ENCODE measurements around the gene SIDT1.

The SIDT1 gene

DNA sequence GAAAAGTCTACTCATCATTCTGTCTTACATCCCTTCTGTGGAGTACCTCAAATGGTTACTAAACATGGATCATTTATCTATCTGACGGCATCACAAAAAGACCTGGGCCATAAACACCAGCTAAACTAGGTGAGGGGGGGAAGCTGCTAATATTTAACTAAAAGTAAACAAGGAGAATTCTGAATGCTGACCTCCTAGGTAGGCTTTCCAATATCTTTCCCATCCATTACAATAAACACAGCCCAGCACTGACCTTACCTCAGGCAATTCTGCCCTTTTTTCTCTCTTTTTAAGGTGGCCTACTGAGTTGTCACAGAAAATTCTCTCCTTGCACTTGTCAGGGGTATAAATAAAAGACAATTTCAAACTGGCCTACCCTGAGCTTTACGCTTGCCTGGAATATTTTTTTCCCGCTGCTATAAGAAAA, 131.0 kb downstream of the SIDT1 start:
- H3K27ac ChIP-seq (ENCODE audit: low read depth in 2 of 2, low read length in 2 of 2) = peak overlapping the region; percentile 12 to 31
- H3K9ac ChIP-seq (ENCODE audit: low read depth in 1 of 2, low read length in 2 of 2) = no peak overlapping the region
- H3K9me3 ChIP-seq (ENCODE audit: control insufficient read depth in 2 of 2, low read length in 2 of 2) = no peaks in the 10 kb centered on the region
- H3K36me3 ChIP-seq (ENCODE audit: control insufficient read depth in 2 of 2, insufficient read depth in 2 of 2, low read length in 2 of 2) = peaks cover 30 to 31% of the 10 kb centered on the region in 2 donors
- no peaks in the 10 kb centered on the region for H3K27me3 ChIP-seq (ENCODE audit: control insufficient read depth in 2 of 2, insufficient read depth in 2 of 2, low read length in 2 of 2)
- peak overlapping the region in 1 of 2 donors; percentile 2 for H3K4me3 ChIP-seq (ENCODE audit: low read length in 2 of 2)
- H3K4me1 ChIP-seq (ENCODE audit: control insufficient read depth in 2 of 2, insufficient read depth in 2 of 2, low read length in 2 of 2) = peaks cover 11 to 12% of the 10 kb centered on the region in 2 donors

DNA sequence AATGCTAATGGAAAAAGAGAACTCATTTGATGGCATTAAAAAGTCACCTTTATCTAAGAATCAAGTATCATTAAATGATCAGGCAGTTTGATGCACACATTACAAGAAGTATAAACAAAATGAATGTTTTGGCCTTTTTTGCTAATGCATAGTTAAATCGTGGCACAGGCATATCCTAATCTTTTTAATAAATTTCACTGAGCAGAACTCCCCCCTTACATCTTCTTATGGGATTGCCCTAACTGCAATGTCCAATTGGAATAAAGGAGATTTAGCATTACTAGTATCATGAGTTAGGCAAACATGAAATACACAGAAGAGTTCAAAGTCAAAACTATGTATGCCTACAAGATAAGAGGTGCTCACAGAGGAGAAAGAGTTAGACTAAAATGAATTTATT, 131.4 kb downstream of the SIDT1 start:
- Histone ChIP-seq H3K4me3 (ENCODE audit: low read length in 2 of 2) (peak overlapping the region; percentile 2 to 11), H3K9me3 (ENCODE audit: control insufficient read depth in 2 of 2, low read length in 2 of 2) (no peaks in the 10 kb centered on the region), H3K27me3 (ENCODE audit: control insufficient read depth in 2 of 2, insufficient read depth in 2 of 2, low read length in 2 of 2) (no peaks in the 10 kb centered on the region), H3K4me1 (ENCODE audit: control insufficient read depth in 2 of 2, insufficient read depth in 2 of 2, low read length in 2 of 2) (peaks cover 11 to 12% of the 10 kb centered on the region in 2 donors), H3K27ac (ENCODE audit: low read depth in 2 of 2, low read length in 2 of 2) (peak overlapping the region; percentile 11 to 12), H3K9ac (ENCODE audit: low read depth in 1 of 2, low read length in 2 of 2) (no peak overlapping the region), H3K36me3 (ENCODE audit: control insufficient read depth in 2 of 2, insufficient read depth in 2 of 2, low read length in 2 of 2) (peaks cover 30 to 31% of the 10 kb centered on the region in 2 donors)

DNA sequence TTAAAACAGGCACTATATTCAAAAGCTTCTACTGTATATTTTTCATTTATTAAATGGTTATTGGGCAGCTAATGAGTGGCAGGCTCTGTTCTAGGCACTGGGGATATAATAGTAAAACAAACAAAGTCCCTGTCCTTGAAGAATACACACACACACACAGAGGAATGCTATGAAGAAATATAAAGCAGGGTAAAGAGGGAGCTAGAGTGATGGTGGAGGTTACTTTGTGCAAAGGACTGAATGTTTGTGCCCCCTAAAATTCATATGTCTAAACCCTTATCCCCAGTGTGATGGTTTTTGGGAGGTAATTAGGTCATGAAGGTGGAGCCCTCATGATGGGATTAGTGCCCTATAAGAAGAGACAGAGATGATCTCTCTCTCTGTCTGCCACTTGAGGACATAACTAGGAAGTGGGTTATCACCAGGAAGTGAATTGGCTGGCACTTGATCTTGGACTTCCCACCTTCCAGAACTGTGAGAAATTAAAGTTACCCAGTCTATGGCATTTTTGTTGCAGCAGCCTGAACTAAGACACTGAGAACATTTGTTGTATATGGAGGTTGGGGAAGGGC, 132.3 kb downstream of the SIDT1 start:
- Histone ChIP-seq H3K9me3 (ENCODE audit: control insufficient read depth in 2 of 2, low read length in 2 of 2) (no peaks in the 10 kb centered on the region), H3K9ac (ENCODE audit: low read depth in 1 of 2, low read length in 2 of 2) (no peak overlapping the region), H3K27me3 (ENCODE audit: control insufficient read depth in 2 of 2, insufficient read depth in 2 of 2, low read length in 2 of 2) (no peaks in the 10 kb centered on the region), H3K36me3 (ENCODE audit: control insufficient read depth in 2 of 2, insufficient read depth in 2 of 2, low read length in 2 of 2) (peaks cover 23 to 27% of the 10 kb centered on the region in 2 donors), H3K4me3 (ENCODE audit: low read length in 2 of 2) (no peak overlapping the region), H3K4me1 (ENCODE audit: control insufficient read depth in 2 of 2, insufficient read depth in 2 of 2, low read length in 2 of 2) (peaks cover 11 to 12% of the 10 kb centered on the region in 2 donors), H3K27ac (ENCODE audit: low read depth in 2 of 2, low read length in 2 of 2) (no peak overlapping the region)

DNA sequence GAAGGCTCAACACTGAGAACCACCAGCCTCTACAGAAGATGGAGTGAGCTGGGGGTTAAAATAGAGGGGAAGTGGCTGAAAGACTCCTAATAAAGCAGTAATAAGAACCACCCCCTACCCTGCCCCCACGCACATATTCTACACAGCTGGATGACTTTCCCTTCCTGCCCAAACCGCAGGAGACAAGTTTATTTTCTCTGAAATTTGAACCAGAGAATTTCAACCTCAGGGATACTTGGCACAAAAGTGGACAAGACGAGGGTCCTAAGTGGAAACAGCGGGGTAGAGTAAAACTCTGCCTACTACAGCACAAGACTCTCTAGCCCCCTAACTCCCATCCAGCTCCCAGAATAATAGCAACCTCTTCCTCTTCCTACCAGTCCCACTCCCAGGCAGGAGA, 135.7 kb downstream of the SIDT1 start:
- H3K9ac ChIP-seq (ENCODE audit: low read depth in 1 of 2, low read length in 2 of 2) = no peak overlapping the region
- H3K9me3 ChIP-seq (ENCODE audit: control insufficient read depth in 2 of 2, low read length in 2 of 2) = no peaks in the 10 kb centered on the region
- H3K27me3 ChIP-seq (ENCODE audit: control insufficient read depth in 2 of 2, insufficient read depth in 2 of 2, low read length in 2 of 2) = no peaks in the 10 kb centered on the region
- peaks cover 4 to 8% of the 10 kb centered on the region in 2 donors for H3K36me3 ChIP-seq (ENCODE audit: control insufficient read depth in 2 of 2, insufficient read depth in 2 of 2, low read length in 2 of 2)
- no peak overlapping the region for H3K27ac ChIP-seq (ENCODE audit: low read depth in 2 of 2, low read length in 2 of 2)
- H3K4me3 ChIP-seq (ENCODE audit: low read length in 2 of 2) = no peak overlapping the region
- H3K4me1 ChIP-seq (ENCODE audit: control insufficient read depth in 2 of 2, insufficient read depth in 2 of 2, low read length in 2 of 2) = peaks cover 7 to 10% of the 10 kb centered on the region in 2 donors

DNA sequence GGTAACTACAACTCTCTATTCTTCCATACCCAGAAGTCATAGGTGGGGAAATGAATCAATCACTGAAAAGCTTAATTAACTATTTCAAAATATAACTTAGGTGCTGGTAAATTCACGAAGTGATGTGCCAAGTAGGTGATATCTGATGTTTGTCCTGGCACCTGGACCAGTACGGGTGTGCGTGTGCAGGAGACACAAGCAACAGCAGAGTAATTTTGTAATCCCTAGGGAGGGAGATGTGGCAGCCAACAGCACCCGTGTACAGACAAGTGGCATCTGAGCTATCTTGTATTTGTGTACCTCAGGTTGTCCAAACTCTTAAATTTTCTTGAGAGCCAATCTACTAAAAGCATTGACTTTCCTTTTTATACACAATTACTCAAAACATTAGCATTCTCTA, 141.2 kb downstream of the SIDT1 start:
- Histone ChIP-seq H3K9ac (ENCODE audit: low read depth in 1 of 2, low read length in 2 of 2) (no peak overlapping the region), H3K27me3 (ENCODE audit: control insufficient read depth in 2 of 2, insufficient read depth in 2 of 2, low read length in 2 of 2) (no peaks in the 10 kb centered on the region), H3K9me3 (ENCODE audit: control insufficient read depth in 2 of 2, low read length in 2 of 2) (no peaks in the 10 kb centered on the region), H3K4me3 (ENCODE audit: low read length in 2 of 2) (no peak overlapping the region), H3K4me1 (ENCODE audit: control insufficient read depth in 2 of 2, insufficient read depth in 2 of 2, low read length in 2 of 2) (no peaks in the 10 kb centered on the region), H3K27ac (ENCODE audit: low read depth in 2 of 2, low read length in 2 of 2) (no peak overlapping the region), H3K36me3 (ENCODE audit: control insufficient read depth in 2 of 2, insufficient read depth in 2 of 2, low read length in 2 of 2) (peaks cover 8 to 30% of the 10 kb centered on the region in 2 donors)

DNA sequence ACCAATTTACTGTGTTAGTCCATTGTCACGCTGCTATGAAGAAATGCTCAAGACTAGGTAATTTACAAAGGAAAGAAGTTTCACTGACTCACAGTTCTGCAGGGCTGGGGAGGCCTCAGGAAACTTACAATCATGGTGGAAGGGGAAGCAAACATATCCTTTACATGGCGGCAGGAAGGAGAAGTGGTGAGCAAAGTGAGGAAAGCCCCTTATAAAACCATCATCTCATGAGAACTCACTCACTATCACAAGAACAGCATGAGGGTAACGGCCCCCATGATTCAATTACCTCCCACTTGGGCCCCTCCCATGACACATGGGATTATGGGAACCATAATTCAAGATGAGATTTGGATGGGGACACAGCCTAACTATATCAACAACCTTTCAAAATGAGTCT, 143.9 kb downstream of the SIDT1 start:
- Histone ChIP-seq H3K9ac (ENCODE audit: low read depth in 1 of 2, low read length in 2 of 2) (no peak overlapping the region), H3K27me3 (ENCODE audit: control insufficient read depth in 2 of 2, insufficient read depth in 2 of 2, low read length in 2 of 2) (no peaks in the 10 kb centered on the region), H3K36me3 (ENCODE audit: control insufficient read depth in 2 of 2, insufficient read depth in 2 of 2, low read length in 2 of 2) (peaks cover 8 to 30% of the 10 kb centered on the region in 2 donors), H3K27ac (ENCODE audit: low read depth in 2 of 2, low read length in 2 of 2) (no peak overlapping the region), H3K4me3 (ENCODE audit: low read length in 2 of 2) (no peak overlapping the region), H3K9me3 (ENCODE audit: control insufficient read depth in 2 of 2, low read length in 2 of 2) (no peaks in the 10 kb centered on the region), H3K4me1 (ENCODE audit: control insufficient read depth in 2 of 2, insufficient read depth in 2 of 2, low read length in 2 of 2) (no peaks in the 10 kb centered on the region)

DNA sequence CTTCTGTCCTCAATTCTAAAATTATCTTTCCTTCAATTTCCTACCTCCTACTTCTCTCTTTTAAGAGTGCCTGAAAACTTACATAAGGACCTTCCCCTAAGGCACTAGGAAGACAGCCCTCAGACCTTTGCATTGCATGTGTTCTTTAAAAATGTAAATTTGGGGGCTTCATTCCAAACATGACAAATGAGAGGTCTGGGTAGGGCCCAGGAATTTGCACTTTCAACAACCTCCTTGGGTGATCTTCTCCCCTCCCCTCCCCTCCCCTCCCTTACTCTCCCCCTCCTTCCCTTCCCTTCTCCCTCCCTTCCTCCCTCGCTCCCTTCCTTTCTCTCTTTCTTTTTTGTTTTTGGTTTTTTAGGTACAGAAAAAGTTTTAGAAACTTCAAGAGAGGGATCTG, 145.4 kb downstream of the SIDT1 start:
- no peaks in the 10 kb centered on the region for H3K27me3 ChIP-seq (ENCODE audit: control insufficient read depth in 2 of 2, insufficient read depth in 2 of 2, low read length in 2 of 2)
- no peaks in the 10 kb centered on the region for H3K4me1 ChIP-seq (ENCODE audit: control insufficient read depth in 2 of 2, insufficient read depth in 2 of 2, low read length in 2 of 2)
- peaks cover 8 to 27% of the 10 kb centered on the region in 2 donors for H3K36me3 ChIP-seq (ENCODE audit: control insufficient read depth in 2 of 2, insufficient read depth in 2 of 2, low read length in 2 of 2)
- H3K27ac ChIP-seq (ENCODE audit: low read depth in 2 of 2, low read length in 2 of 2) = no peak overlapping the region
- no peak overlapping the region for H3K4me3 ChIP-seq (ENCODE audit: low read length in 2 of 2)
- no peak overlapping the region for H3K9ac ChIP-seq (ENCODE audit: low read depth in 1 of 2, low read length in 2 of 2)
- H3K9me3 ChIP-seq (ENCODE audit: control insufficient read depth in 2 of 2, low read length in 2 of 2) = no peaks in the 10 kb centered on the region

DNA sequence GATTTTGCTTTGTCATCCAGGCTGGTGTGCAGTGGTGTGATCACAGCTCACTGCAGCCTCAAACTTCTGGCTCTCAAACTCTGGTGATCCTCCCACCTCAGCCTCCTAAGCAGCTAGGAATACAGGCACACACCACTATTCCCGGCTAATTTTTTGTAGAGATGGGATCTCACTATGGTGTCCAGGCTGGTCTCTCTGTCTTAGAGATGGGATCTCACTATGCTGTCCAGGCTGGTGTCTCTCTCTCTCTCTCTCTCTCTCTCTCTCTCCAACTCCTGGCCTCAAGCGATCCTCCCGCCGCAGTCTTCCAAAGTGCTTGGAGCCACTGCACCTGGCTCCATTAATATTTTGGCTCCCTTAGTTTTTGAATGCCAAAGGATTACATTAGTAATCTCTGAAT, 146.4 kb downstream of the SIDT1 start:
- no peak overlapping the region for H3K9ac ChIP-seq (ENCODE audit: low read depth in 1 of 2, low read length in 2 of 2)
- no peak overlapping the region for H3K4me3 ChIP-seq (ENCODE audit: low read length in 2 of 2)
- H3K4me1 ChIP-seq (ENCODE audit: control insufficient read depth in 2 of 2, insufficient read depth in 2 of 2, low read length in 2 of 2) = no peaks in the 10 kb centered on the region
- no peaks in the 10 kb centered on the region for H3K27me3 ChIP-seq (ENCODE audit: control insufficient read depth in 2 of 2, insufficient read depth in 2 of 2, low read length in 2 of 2)
- peaks cover 5 to 24% of the 10 kb centered on the region in 2 donors for H3K36me3 ChIP-seq (ENCODE audit: control insufficient read depth in 2 of 2, insufficient read depth in 2 of 2, low read length in 2 of 2)
- H3K9me3 ChIP-seq (ENCODE audit: control insufficient read depth in 2 of 2, low read length in 2 of 2) = no peaks in the 10 kb centered on the region
- no peak overlapping the region for H3K27ac ChIP-seq (ENCODE audit: low read depth in 2 of 2, low read length in 2 of 2)
